B cell (primary cell): ENCODE data around the gene SUGCT. TPM values are rescaled to one million over a fixed set of nuclear protein-coding genes. Genes with fewer than 3 reads are reported as not detected.

Experiments used
- ATAC-seq: fragments of 200-7000 bp; cut with Tn5 transposase; one replicate; pipeline ENCODE4 v1.10.0; 2021; ENCODE audit warnings: low read depth, mild to moderate bottlenecking, moderate number of reproducible peaks, moderate library complexity
- CTCF ChIA-PET: fragments of 350-600 bp; sonication (Branson Sonifier 250); formaldehyde crosslinking; loops from one replicate; lab custom pipeline; 2021; ENCODE audit warnings: antibody characterized with exemption, inconsistent platforms; lab: Charles Lee
- POLR2A ChIA-PET: fragments of 350-600 bp; sonication (Branson Sonifier 250); formaldehyde crosslinking; loops from one replicate; lab custom pipeline; 2021; ENCODE audit warnings: antibody characterized with exemption; lab: Charles Lee
- DNase-seq: peaks from one replicate; pipeline ENCODE4 v3.0.0; 2013
- H2AFZ ChIP-seq: 2 replicates; pipeline ENCODE4 v1.6.1; 2012; ENCODE audit warnings: mild to moderate bottlenecking, low read depth, low read length; ENCODE audit not compliant: insufficient read depth, poor library complexity, severe bottlenecking
- H3K27ac ChIP-seq, 2 donors: 1 replicate in 1 of 2; 2 replicates in 1 of 2; pipeline ENCODE4 v1.5.1; 2012 to 2013; ENCODE audit warnings: low read length in 2 of 2, mild to moderate bottlenecking in 2 of 2, moderate library complexity in 1 of 2
- H3K27me3 ChIP-seq, 4 experiments: fragments of 200-600 bp in 1 of 4; sonication (generic) in 1 of 4; replicated peaks in 1 of 4; 1 replicate in 2 of 4; 2 replicates in 2 of 4; pipeline versions ENCODE4 v1.6.1 to v1.7.0; 2013 to 2016; ENCODE audit warnings: low read length in 3 of 4, mild to moderate bottlenecking in 2 of 4, mixed read lengths in 1 of 4, moderate library complexity in 1 of 4; ENCODE audit not compliant: insufficient read depth in 4 of 4, control insufficient read depth in 3 of 4; ENCODE audit errors: control extremely low read depth in 1 of 4
- H3K36me3 ChIP-seq, 2 experiments: replicated peaks in 1 of 2; 1 replicate in 1 of 2; 2 replicates in 1 of 2; pipeline versions ENCODE4 v1.6.1 to v1.7.1; 2013; ENCODE audit warnings: low read length in 1 of 2; ENCODE audit not compliant: insufficient read depth in 2 of 2, control insufficient read depth in 1 of 2; ENCODE audit errors: control extremely low read depth in 1 of 2, extremely low read depth in 1 of 2
- H3K4me1 ChIP-seq, 2 donors: fragments of 200-600 bp in 1 of 2; sonication (generic) in 1 of 2; 1 replicate in 1 of 2; 2 replicates in 1 of 2; pipeline versions ENCODE4 v1.5.1 to v1.6.1; 2013 to 2017; ENCODE audit warnings: low read length in 2 of 2; ENCODE audit not compliant: control insufficient read depth in 2 of 2, insufficient read depth in 2 of 2
- H3K4me2 ChIP-seq: replicated peaks from 2 replicates; pipeline ENCODE3; 2012; ENCODE audit warnings: mild to moderate bottlenecking, low read depth, low read length; ENCODE audit not compliant: poor library complexity, severe bottlenecking
- H3K4me3 ChIP-seq, 5 experiments: fragments of 200-600 bp in 1 of 5; sonication (generic) in 1 of 5; 1 replicate in 3 of 5; 2 replicates in 2 of 5; pipeline versions ENCODE4 v1.5.1 to v1.7.0; 2011 to 2016; ENCODE audit warnings: low read length in 4 of 5, mild to moderate bottlenecking in 4 of 5, low read depth in 2 of 5, control low read depth in 1 of 5, moderate library complexity in 1 of 5; ENCODE audit not compliant: insufficient read depth in 1 of 5; ENCODE audit errors: control extremely low read depth in 1 of 5, extremely low read depth in 1 of 5
- H3K79me2 ChIP-seq: fragments of 200-600 bp; sonication (generic); one replicate; pipeline ENCODE4 v1.6.0; 2016; ENCODE audit warnings: low read length; ENCODE audit not compliant: control insufficient read depth, insufficient read depth
- H3K9ac ChIP-seq: fragments of 200-600 bp; sonication (generic); 2 replicates; pipeline ENCODE4 v1.6.1; 2017; ENCODE audit warnings: mild to moderate bottlenecking, low read length, moderate library complexity
- H3K9me3 ChIP-seq, 3 donors: one replicate each; pipeline versions ENCODE4 v1.6.1 to v1.7.1; 2013; ENCODE audit warnings: low read length in 2 of 3; ENCODE audit not compliant: control insufficient read depth in 2 of 3, insufficient read depth in 1 of 3; ENCODE audit errors: control extremely low read depth in 1 of 3
- H4K20me1 ChIP-seq: 2 replicates; pipeline ENCODE4 v1.6.0; 2012; ENCODE audit warnings: mild to moderate bottlenecking, low read length; ENCODE audit not compliant: insufficient read depth, control insufficient read depth, poor library complexity, severe bottlenecking
- H3K27ac Mint-ChIP-seq: one replicate; pipeline ENCODE4 v1.8.0; 2021; ENCODE audit warnings: mixed read lengths
- H3K27me3 Mint-ChIP-seq: one replicate; pipeline ENCODE4 v1.8.0; 2021; ENCODE audit warnings: mixed read lengths
- H3K4me1 Mint-ChIP-seq: one replicate; pipeline ENCODE4 v1.8.0; 2021; ENCODE audit warnings: mixed read lengths
- H3K4me3 Mint-ChIP-seq: one replicate; pipeline ENCODE4 v1.8.0; 2021; ENCODE audit warnings: mixed read lengths
- H3K9me3 Mint-ChIP-seq: one replicate; pipeline ENCODE4 v1.8.0; 2022; ENCODE audit warnings: mixed read lengths; ENCODE audit not compliant: insufficient read depth
- CTCF ChIP-seq: fragments of 200-600 bp; IDR thresholded peaks from one replicate; pipeline ENCODE4 v1.8.0; 2022; ENCODE audit warnings: antibody characterized with exemption, mild to moderate bottlenecking
- EZH2 ChIP-seq: IDR thresholded peaks from 2 replicates; pipeline ENCODE4 v1.6.1; 2012; ENCODE audit warnings: borderline replicate concordance, low read depth, mild to moderate bottlenecking, moderate library complexity, low read length; ENCODE audit not compliant: insufficient read depth, poor library complexity, severe bottlenecking
- WGBS: methylation state at CpG from one replicate; pipeline ENCODE4 v1.1.5; 2013; ENCODE audit warnings: missing lambda C conversion rate; ENCODE audit not compliant: insufficient coverage; 5-methylcytosine and 5-hydroxymethylcytosine counted together
- intact Hi-C: fragments of 100-400 bp; cut with micrococcal nuclease; formaldehyde crosslinking; loops from one replicate; pipeline ENCODE4 v1.10.0; 2022
- polyA plus RNA-seq: library from polyadenylated mRNA; depleted of rRNA; stranded (reverse); fragments of >200 nt; gene quantifications from 2 replicates; pipeline ENCODE4 v1.2.3, GENCODE V29; 2012
- total RNA-seq, 2 donors: library from RNA; stranded (reverse); fragments of 120-200 nt in 1 of 2; gene quantifications; 1 replicate in 1 of 2; 2 replicates in 1 of 2; pipeline versions ENCODE4 v1.2.3 to v1.2.4, GENCODE V29; 2013 to 2022

The SUGCT gene
- total and polyA plus RNA-seq, 2 donors (not counting 1 experiment from before 2014, with no cell fraction given): 0.19 to 0.86 TPM

GRCh38 chr7:40156988-40157387 is 22.2 kb downstream of the SUGCT start:
- no peak for DNase-seq
- ChIA-PET CTCF (interaction anchor here (0.7 kb wide), 1 partner anchor 409 kb away, joined by 3 read pairs; no protein-coding TSS in a partner anchor), POLR2A (no interaction called here)

GRCh38 chr7:40162516-40162915 is 27.7 kb downstream of the SUGCT start:
- CTCF ChIA-PET: no interaction called here
- POLR2A ChIA-PET: no interaction called here
- Histone ChIP-seq H3K4me2 (no peak overlapping the region), H3K9ac (no peak overlapping the region), H3K4me1 (no peaks in the 10 kb centered on the region), H3K36me3 (no peaks in the 10 kb centered on the region), H3K27ac (no peak overlapping the region), H4K20me1 (no peaks in the 10 kb centered on the region), H2AFZ (no peak overlapping the region), H3K79me2 (no peaks in the 10 kb centered on the region), H3K4me3 (no peak overlapping the region), H3K9me3 (no peaks in the 10 kb centered on the region), H3K27me3 (no peaks in the 10 kb centered on the region)
- Mint-ChIP-seq H3K27ac (no peak overlapping the region), H3K27me3 (peaks cover 2% of the 10 kb centered on the region), H3K4me3 (no peak overlapping the region), H3K9me3 (no peaks in the 10 kb centered on the region), H3K4me1 (no peaks in the 10 kb centered on the region)
- WGBS: 100% methylated on average over 2 of the region's 2 CpGs
- no peak for TF ChIP-seq EZH2
- TF ChIP-seq CTCF: no peak
- no peak for DNase-seq
- intact Hi-C loops: no loop called here
- ATAC-seq: no peak

More at GRCh38 chr7:40156988-40157387, 22.2 kb downstream of the SUGCT start:
- Histone ChIP-seq H3K4me3 (no peak overlapping the region), H3K4me2 (no peak overlapping the region), H3K4me1 (no peaks in the 10 kb centered on the region), H2AFZ (no peak overlapping the region), H3K27me3 (no peaks in the 10 kb centered on the region), H3K36me3 (no peaks in the 10 kb centered on the region), H4K20me1 (no peaks in the 10 kb centered on the region), H3K9ac (no peak overlapping the region), H3K27ac (no peak overlapping the region), H3K79me2 (no peaks in the 10 kb centered on the region), H3K9me3 (no peaks in the 10 kb centered on the region)
- H3K4me1 Mint-ChIP-seq: no peaks in the 10 kb centered on the region
- H3K27ac Mint-ChIP-seq: no peak overlapping the region
- ATAC-seq: no peak
- no peak overlapping the region for H3K4me3 Mint-ChIP-seq
- 90% methylated on average over 2 of the region's 4 CpGs for WGBS
- H3K9me3 Mint-ChIP-seq: no peaks in the 10 kb centered on the region
- TF ChIP-seq EZH2 (no peak), CTCF (no peak)
- H3K27me3 Mint-ChIP-seq: peaks cover 3% of the 10 kb centered on the region
- intact Hi-C loops: no loop called here
